Stimulated activated CD4-positive, alpha-beta T cell treated with anti-CD3 and anti-CD28 coated beads, Interleukin-1b, Interleukin-23, amount 100 ng/mL, for 1 hour (primary cell): Measurements from ENCODE around the gene CCDC187.
"Not testable (repeated sequence)": the region's sequence is repeated elsewhere in the genome, so short reads cannot be mapped to it uniquely, and the experiment has no call there.

Experiments
- DNase-seq, 2 donors: peaks; one replicate each; pipeline ENCODE4 v3.0.0-alpha.2; 2020; ENCODE audit warnings: low read depth in 2 of 2

Gene CCDC187

GRCh38 chr9:136303825-136304416, at the start of gene CCDC187:
TSS of gene CCDC187 (minus strand) at chr9:136304094. CDS start at chr9:136303830, 264 bp downstream.
- no peak for DNase-seq

GRCh38 chr9:136353088-136353487, 49.2 kb upstream of the CCDC187 start:
- DNase-seq, result no peak

- no peak for DNase-seq
Measured at GRCh38 chr9:136352682-136353081, 48.8 kb upstream of the CCDC187 start.

GRCh38 chr9:136351868-136352267, 48.0 kb upstream of the CCDC187 start:
- DNase-seq, result not testable (repeated sequence)

GRCh38 chr9:136351252-136351800, 47.4 kb upstream of the CCDC187 start:
- no peak for DNase-seq

GRCh38 chr9:136349546-136349945, 45.7 kb upstream of the CCDC187 start:
- no peak for DNase-seq

- no peak for DNase-seq
Measured at GRCh38 chr9:136348691-136349090, 44.8 kb upstream of the CCDC187 start.

- no peak for DNase-seq
Measured at GRCh38 chr9:136347472-136348256, 43.8 kb upstream of the CCDC187 start.

- DNase-seq, result no peak
Measured at GRCh38 chr9:136346927-136347465, 43.1 kb upstream of the CCDC187 start.

- DNase-seq, result no peak
Measured at GRCh38 chr9:136346157-136346481, 42.2 kb upstream of the CCDC187 start.

GRCh38 chr9:136345281-136346156, 41.6 kb upstream of the CCDC187 start:
- DNase-seq, result no peak

- no peak for DNase-seq
Measured at GRCh38 chr9:136344544-136345280, 40.8 kb upstream of the CCDC187 start.

- no peak for DNase-seq
Measured at GRCh38 chr9:136343884-136344269, 40.0 kb upstream of the CCDC187 start.

- DNase-seq, result no peak
Measured at GRCh38 chr9:136343121-136343883, 39.4 kb upstream of the CCDC187 start.

GRCh38 chr9:136342181-136343120, 38.6 kb upstream of the CCDC187 start:
- peak; percentile 8 to 44 for DNase-seq

- no peak for DNase-seq
Measured at GRCh38 chr9:136341769-136342168, 37.9 kb upstream of the CCDC187 start.

- no peak for DNase-seq
Measured at GRCh38 chr9:136341042-136341655, 37.3 kb upstream of the CCDC187 start.

GRCh38 chr9:136340356-136341041, 36.6 kb upstream of the CCDC187 start:
- no peak for DNase-seq
